ENCODE measurements around the gene UMPS. TPM values are rescaled to one million over a fixed set of nuclear protein-coding genes. Genes with fewer than 3 reads are reported as not detected.

UMPS gene
- total and polyA plus RNA-seq, 9 of the 15 experiments (the other 6 are each of a cell fraction or from before 2014, with no cell fraction given): 28.9 to 91.0 (median 45.9) TPM

GRCh38 chr3:124768812-124769211, 38.6 kb downstream of the UMPS start:
- 0 out of 2 replicates have a peak, but pooled peaks have one; percentile 16 for TF ChIP-seq TFAP4 (CRISPR knock-in tag; IDR thresholded peaks at IDR 0.05; ENCODE audit: borderline replicate concordance)
- TF ChIP-seq CTCF (IDR thresholded peaks at IDR 0.05 in 2 of 3, conservative IDR thresholded peaks at IDR 0.05 in 1 of 3; ENCODE audit: insufficient read depth in 2 of 3, low read depth in 1 of 3, low read length in 3 of 3): peak; percentile 35 to 54 (median 37); a peak in 5 of 6 replicates
- peak; percentile 66 for TF ChIP-seq USF1 (CRISPR knock-in tag; IDR thresholded peaks at IDR 0.05)
- no peak for TF ChIP-seq CLOCK (CRISPR knock-in tag; IDR thresholded peaks at IDR 0.05; ENCODE audit: borderline replicate concordance)
- TF ChIP-seq ZKSCAN8 (CRISPR knock-in tag; IDR thresholded peaks at IDR 0.05): no peak
- no peak for TF ChIP-seq SIX5 (IDR thresholded peaks at IDR 0.05; ENCODE audit: borderline replicate concordance in 1 of 2, insufficient read depth in 1 of 2, low read depth in 1 of 2, low read length in 2 of 2)
- TF ChIP-seq ARID2 (IDR thresholded peaks at IDR 0.05): no peak
- TF ChIP-seq USF2 (CRISPR knock-in tag; IDR thresholded peaks at IDR 0.05): peak; percentile 69
- peak in 1 of 2 experiments; percentile 47; a peak in 2 of 4 replicates for TF ChIP-seq RAD21 (CRISPR knock-in tag; conservative IDR thresholded peaks at IDR 0.05 in 1 of 2, IDR thresholded peaks at IDR 0.05 in 1 of 2)
- WGBS (ENCODE audit: insufficient coverage, low coverage, missing lambda C conversion rate): 23% methylated on average over 6 of the region's 7 CpGs
- intact Hi-C loops (cut with micrococcal nuclease): loop anchor here (10.0 kb wide), 2 partner anchors 216 to 396 kb away; no protein-coding TSS in a partner anchor

More at GRCh38 chr3:124768812-124769211, 38.6 kb downstream of the UMPS start:
- no TSS peak for BruUV-seq (replicated peaks)
- H3K4me3 ChIP-seq: no peak overlapping the region
- DNase-seq (ENCODE audit: extremely low read depth in 1 of 4, low spot score in 3 of 4) (peak; percentile 38 to 54 (median 44)), FAIRE-seq (no peak), ATAC-seq (peak; percentile 87)
- H2AFZ ChIP-seq (ENCODE audit: low read depth, low read length): no peak overlapping the region
- H4K20me1 ChIP-seq (replicated peaks; ENCODE audit: control insufficient read depth, insufficient read depth, low read length): peaks cover 6% of the 10 kb centered on the region
- H3K27ac ChIP-seq (ENCODE audit: extremely low read depth, low read depth, low read length): no peak overlapping the region
- H3K79me2 ChIP-seq (ENCODE audit: control insufficient read depth, insufficient read depth, low read length): no peaks in the 10 kb centered on the region
- H3K9me1 ChIP-seq (ENCODE audit: control insufficient read depth, insufficient read depth, low read length): peaks cover 5% of the 10 kb centered on the region
- peaks cover 5 to 8% of the 10 kb centered on the region in 2 experiments; a peak in 4 of 5 replicates for H3K4me1 ChIP-seq (replicated peaks in 1 of 2; ENCODE audit: control insufficient read depth in 2 of 2, insufficient read depth in 2 of 2, low read length in 2 of 2)
- H3K9ac ChIP-seq (ENCODE audit: insufficient read depth in 1 of 2, low read depth in 2 of 2, low read length in 2 of 2): no peak overlapping the region
- H3K27me3 ChIP-seq (ENCODE audit: control insufficient read depth in 2 of 2, insufficient read depth in 2 of 2, low read length in 2 of 2): no peaks in the 10 kb centered on the region; a peak in 1 of 5 replicates
- no peaks in the 10 kb centered on the region for H3K9me3 ChIP-seq (replicated peaks; ENCODE audit: control insufficient read depth, insufficient read depth, low read depth, low read length)
- no peaks in the 10 kb centered on the region; the same call in 2 of the 3 replicates for H3K36me3 ChIP-seq (ENCODE audit: control insufficient read depth, insufficient read depth, low read length)
- in situ Hi-C loops (cut with MboI): loop anchor here (10.0 kb wide), 1 partner anchor 816 kb away; no protein-coding TSS in a partner anchor
- ChIA-PET POLR2A (interaction anchor here (0.7 kb wide), 1 partner anchor 110 kb away, joined by 3 read pairs; no protein-coding TSS in a partner anchor), CTCF (ENCODE audit: low intra/inter-chr PET ratio) (interaction anchor here (1.9 kb wide), 1 partner anchor 132 kb away, joined by 8 read pairs; no protein-coding TSS in a partner anchor)
- no peak overlapping the region for H3K4me2 ChIP-seq (ENCODE audit: insufficient read depth, low read length)
